Karpas-422 (cell line): ENCODE measurements around the gene DHRS7B. TPM values are rescaled to one million over a fixed set of nuclear protein-coding genes. Genes with fewer than 3 reads are reported as not detected.

Experiments
- DNase-seq: peaks from one replicate; pipeline ENCODE4 v3.0.0-alpha.2; 2015
- H2AFZ ChIP-seq: fragments of 200-600 bp; sonication (generic); 2 replicates; pipeline ENCODE4 v1.6.1; 2014; ENCODE audit warnings: antibody characterized with exemption, low read length, mixed read lengths
- H3K27ac ChIP-seq: fragments of 200-600 bp; sonication (generic); 2 replicates; pipeline ENCODE4 v1.5.1; 2014; ENCODE audit warnings: mild to moderate bottlenecking, low read length, moderate library complexity
- H3K27me3 ChIP-seq: fragments of 200-600 bp; sonication (generic); 2 replicates; pipeline ENCODE4 v1.6.1; 2014; ENCODE audit warnings: low read length, mixed read lengths
- H3K36me3 ChIP-seq: fragments of 200-600 bp; sonication (generic); 2 replicates; pipeline ENCODE4 v1.6.1; 2014; ENCODE audit warnings: low read length, mixed read lengths; ENCODE audit not compliant: insufficient read depth
- H3K4me1 ChIP-seq: fragments of 200-600 bp; sonication (generic); 2 replicates; pipeline ENCODE4 v1.6.1; 2014; ENCODE audit warnings: mild to moderate bottlenecking, low read length, mixed read lengths
- H3K4me2 ChIP-seq: fragments of 200-600 bp; sonication (generic); 2 replicates; pipeline ENCODE4 v1.6.1; 2014; ENCODE audit warnings: low read length, low read depth, mild to moderate bottlenecking; ENCODE audit not compliant: poor library complexity, severe bottlenecking
- H3K4me3 ChIP-seq: fragments of 200-600 bp; sonication (generic); 2 replicates; pipeline ENCODE4 v1.5.1; 2014; ENCODE audit warnings: mild to moderate bottlenecking, antibody characterized with exemption, low read length, mixed read lengths
- H3K79me2 ChIP-seq: fragments of 200-600 bp; sonication (generic); 2 replicates; pipeline ENCODE4 v1.6.1; 2014; ENCODE audit warnings: mild to moderate bottlenecking, low read length, mixed read lengths
- H3K9ac ChIP-seq: fragments of 200-600 bp; sonication (generic); 2 replicates; pipeline ENCODE4 v1.6.0; 2014; ENCODE audit warnings: low read length
- H3K9me2 ChIP-seq: fragments of 200-600 bp; sonication (generic), shearing (Covaris generic); replicated peaks from 2 replicates; pipeline ENCODE4 v1.6.0; 2014; ENCODE audit warnings: mild to moderate bottlenecking, low read length, moderate library complexity; ENCODE audit not compliant: insufficient read depth
- H3K9me3 ChIP-seq: fragments of 300-700, 200-600 bp; sonication (generic); 2 replicates; pipeline ENCODE4 v1.6.1; 2014; ENCODE audit warnings: low read length, mixed read lengths
- H4K20me1 ChIP-seq: fragments of 200-600 bp; sonication (generic); 2 replicates; pipeline ENCODE4 v1.6.1; 2014; ENCODE audit warnings: mild to moderate bottlenecking, antibody characterized with exemption, low read length, low read depth; ENCODE audit not compliant: insufficient read depth
- total RNA-seq: library from RNA; depleted of rRNA; stranded (reverse); fragments of >200 nt; shearing (Covaris generic); gene quantifications from 2 replicates; pipeline ENCODE4 v1.2.3, GENCODE V29; 2014; ENCODE audit warnings: low replicate concordance

Gene DHRS7B
- total RNA-seq, 1 experiment from 2014 or later = 2.2 TPM

- no peaks in the 10 kb centered on the region for H3K36me3 ChIP-seq
- no peak overlapping the region for H2AFZ ChIP-seq
- no peak overlapping the region for H3K4me2 ChIP-seq
- H3K79me2 ChIP-seq = no peaks in the 10 kb centered on the region
- H3K9me2 ChIP-seq = no peaks in the 10 kb centered on the region
- no peak overlapping the region for H3K9ac ChIP-seq
- peaks cover 9% of the 10 kb centered on the region; the same call in 1 of the 2 replicates for H4K20me1 ChIP-seq
- no peaks in the 10 kb centered on the region for H3K27me3 ChIP-seq
- no peak for DNase-seq
- no peaks in the 10 kb centered on the region for H3K4me1 ChIP-seq
- H3K9me3 ChIP-seq = no peaks in the 10 kb centered on the region
- no peak overlapping the region for H3K4me3 ChIP-seq
- H3K27ac ChIP-seq = no peak overlapping the region
These were observed 45.3 kb downstream of the DHRS7B start for GRCh38 chr17:21171970-21172510.

GRCh38 chr17:21172846-21173245, 46.1 kb downstream of the DHRS7B start:
- Histone ChIP-seq H3K4me3 (no peak overlapping the region), H3K27ac (no peak overlapping the region), H2AFZ (no peak overlapping the region), H3K79me2 (no peaks in the 10 kb centered on the region), H3K9ac (no peak overlapping the region), H3K4me1 (no peaks in the 10 kb centered on the region), H4K20me1 (0 out of 2 replicates have a peak, but pooled peaks cover 5% of the 10 kb centered on the region), H3K9me2 (no peaks in the 10 kb centered on the region), H3K27me3 (no peaks in the 10 kb centered on the region), H3K36me3 (no peaks in the 10 kb centered on the region), H3K4me2 (no peak overlapping the region), H3K9me3 (no peaks in the 10 kb centered on the region)
- DNase-seq = no peak

- Histone ChIP-seq H3K36me3 (no peaks in the 10 kb centered on the region), H3K4me2 (no peak overlapping the region), H4K20me1 (0 out of 2 replicates have a peak, but pooled peaks cover 5% of the 10 kb centered on the region), H3K4me3 (no peak overlapping the region), H3K9me2 (no peaks in the 10 kb centered on the region), H3K79me2 (no peaks in the 10 kb centered on the region), H3K27me3 (no peaks in the 10 kb centered on the region), H3K27ac (no peak overlapping the region), H3K4me1 (no peaks in the 10 kb centered on the region), H3K9ac (no peak overlapping the region), H3K9me3 (no peaks in the 10 kb centered on the region), H2AFZ (no peak overlapping the region)
- no peak for DNase-seq
These were observed 46.8 kb downstream of the DHRS7B start for GRCh38 chr17:21173543-21173942.

- no peak overlapping the region for H3K4me3 ChIP-seq
- H3K27ac ChIP-seq = no peak overlapping the region
- H3K9me3 ChIP-seq = no peaks in the 10 kb centered on the region
- no peak overlapping the region for H3K9ac ChIP-seq
- H3K9me2 ChIP-seq = no peaks in the 10 kb centered on the region
- H2AFZ ChIP-seq = no peak overlapping the region
- no peak for DNase-seq
- no peaks in the 10 kb centered on the region for H3K79me2 ChIP-seq
- H4K20me1 ChIP-seq = 0 out of 2 replicates have a peak, but pooled peaks cover 5% of the 10 kb centered on the region
- H3K36me3 ChIP-seq = no peaks in the 10 kb centered on the region
- H3K27me3 ChIP-seq = no peaks in the 10 kb centered on the region
- no peak overlapping the region for H3K4me2 ChIP-seq
- no peaks in the 10 kb centered on the region for H3K4me1 ChIP-seq
These were observed 47.4 kb downstream of the DHRS7B start for GRCh38 chr17:21174186-21174585.

- H3K4me2 ChIP-seq = no peak overlapping the region
These were observed 47.9 kb downstream of the DHRS7B start for GRCh38 chr17:21174713-21175112.

GRCh38 chr17:21176773-21177395, 50.1 kb downstream of the DHRS7B start:
- no peaks in the 10 kb centered on the region for H3K36me3 ChIP-seq
- DNase-seq = no peak

More at GRCh38 chr17:21174713-21175112, 47.9 kb downstream of the DHRS7B start:
- H2AFZ ChIP-seq = no peak overlapping the region
- H3K4me1 ChIP-seq = no peaks in the 10 kb centered on the region
- no peak overlapping the region for H3K4me3 ChIP-seq
- 0 out of 2 replicates have a peak, but pooled peaks cover 4% of the 10 kb centered on the region for H4K20me1 ChIP-seq
- H3K9me2 ChIP-seq = no peaks in the 10 kb centered on the region
- H3K27ac ChIP-seq = no peak overlapping the region
- no peaks in the 10 kb centered on the region for H3K9me3 ChIP-seq
- no peak overlapping the region for H3K9ac ChIP-seq
- no peak for DNase-seq
- H3K79me2 ChIP-seq = no peaks in the 10 kb centered on the region
- H3K36me3 ChIP-seq = no peaks in the 10 kb centered on the region
- no peaks in the 10 kb centered on the region for H3K27me3 ChIP-seq

GRCh38 chr17:21177401-21177800, 50.6 kb downstream of the DHRS7B start:
- no peak overlapping the region for H2AFZ ChIP-seq
- no peaks in the 10 kb centered on the region for H3K4me1 ChIP-seq
- no peaks in the 10 kb centered on the region for H3K9me2 ChIP-seq
- H4K20me1 ChIP-seq = no peaks in the 10 kb centered on the region
- H3K4me2 ChIP-seq = no peak overlapping the region
- H3K9ac ChIP-seq = no peak overlapping the region
- H3K4me3 ChIP-seq = no peak overlapping the region
- no peaks in the 10 kb centered on the region for H3K9me3 ChIP-seq
- DNase-seq = no peak
- H3K79me2 ChIP-seq = no peaks in the 10 kb centered on the region
- no peaks in the 10 kb centered on the region for H3K27me3 ChIP-seq
- no peaks in the 10 kb centered on the region for H3K36me3 ChIP-seq
- no peak overlapping the region for H3K27ac ChIP-seq

More at GRCh38 chr17:21176773-21177395, 50.1 kb downstream of the DHRS7B start:
- no peak overlapping the region for H2AFZ ChIP-seq
- H3K4me1 ChIP-seq = no peaks in the 10 kb centered on the region
- H3K27ac ChIP-seq = no peak overlapping the region
- H3K79me2 ChIP-seq = no peaks in the 10 kb centered on the region
- no peaks in the 10 kb centered on the region for H3K9me2 ChIP-seq
- no peak overlapping the region for H3K4me2 ChIP-seq
- no peaks in the 10 kb centered on the region for H3K9me3 ChIP-seq
- H4K20me1 ChIP-seq = no peaks in the 10 kb centered on the region
- no peak overlapping the region for H3K4me3 ChIP-seq
- H3K9ac ChIP-seq = no peak overlapping the region
- H3K27me3 ChIP-seq = no peaks in the 10 kb centered on the region

GRCh38 chr17:21177854-21178600, 51.3 kb downstream of the DHRS7B start:
- no peaks in the 10 kb centered on the region for H3K36me3 ChIP-seq
- H2AFZ ChIP-seq = no peak overlapping the region
- no peak for DNase-seq
- H3K9ac ChIP-seq = no peak overlapping the region
- no peaks in the 10 kb centered on the region for H3K9me3 ChIP-seq
- no peaks in the 10 kb centered on the region for H3K4me1 ChIP-seq
- H4K20me1 ChIP-seq = no peaks in the 10 kb centered on the region
- H3K27me3 ChIP-seq = no peaks in the 10 kb centered on the region
- H3K4me2 ChIP-seq = no peak overlapping the region
- no peak overlapping the region for H3K4me3 ChIP-seq
- no peak overlapping the region for H3K27ac ChIP-seq
- no peaks in the 10 kb centered on the region for H3K79me2 ChIP-seq
- H3K9me2 ChIP-seq = no peaks in the 10 kb centered on the region
